Ureter (tissue), 1 donor: ENCODE results near the gene MVD. TPM values are rescaled to one million over a fixed set of nuclear protein-coding genes. Genes with fewer than 3 reads are reported as not detected.
"Not testable (repeated sequence)": the region's sequence is repeated elsewhere in the genome, so short reads cannot be mapped to it uniquely, and the experiment has no call there.

Experiments
- DNase-seq: peaks from one replicate; pipeline ENCODE4 v3.0.0-alpha.2; 2020; ENCODE audit warnings: low spot score
- total RNA-seq: library from RNA; stranded (reverse); gene quantifications from one replicate; pipeline ENCODE4 v1.2.4, GENCODE V29; 2023
- donor health status: DM: yes; HTN: yes; CAD: no.

MVD gene
- total RNA-seq, 1 donor from 2014 or later = 43.9 TPM

DNA sequence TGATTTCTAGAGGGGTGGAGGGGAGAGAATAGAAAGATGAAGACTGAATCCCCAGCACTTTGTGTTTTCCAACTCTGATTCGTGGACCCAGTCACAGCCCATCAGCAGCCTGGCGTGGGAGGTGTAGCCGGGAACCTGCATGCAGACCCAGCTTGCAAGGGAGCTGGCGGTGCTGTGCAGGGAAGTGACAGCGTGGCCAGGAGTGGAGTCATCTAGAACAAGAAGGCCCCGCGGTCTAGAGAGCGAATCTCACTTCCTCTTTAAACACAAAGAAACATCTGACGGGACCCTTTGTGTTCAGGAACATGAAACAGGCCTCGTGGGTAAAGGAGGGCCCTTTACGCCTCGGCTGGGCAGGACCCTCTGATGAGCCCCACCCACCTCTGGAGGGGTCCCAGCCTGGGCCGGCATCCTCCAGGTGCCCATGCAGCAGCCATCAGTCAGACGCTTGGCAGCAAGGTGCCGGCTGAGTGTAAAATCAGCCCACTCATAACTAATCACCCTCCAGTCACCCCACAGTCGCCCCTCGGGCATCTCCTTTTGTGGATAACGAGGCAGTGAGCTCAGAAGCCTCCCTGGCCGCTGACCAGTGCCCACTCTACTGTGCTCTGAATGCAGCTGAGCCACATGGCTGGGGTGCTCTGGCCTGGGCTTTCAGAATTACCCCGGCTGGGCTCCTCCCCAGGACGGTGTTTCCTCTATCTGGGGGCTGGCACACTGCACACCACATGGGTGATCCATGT, 19.0 kb upstream of the MVD start:
- no peak for DNase-seq

DNA sequence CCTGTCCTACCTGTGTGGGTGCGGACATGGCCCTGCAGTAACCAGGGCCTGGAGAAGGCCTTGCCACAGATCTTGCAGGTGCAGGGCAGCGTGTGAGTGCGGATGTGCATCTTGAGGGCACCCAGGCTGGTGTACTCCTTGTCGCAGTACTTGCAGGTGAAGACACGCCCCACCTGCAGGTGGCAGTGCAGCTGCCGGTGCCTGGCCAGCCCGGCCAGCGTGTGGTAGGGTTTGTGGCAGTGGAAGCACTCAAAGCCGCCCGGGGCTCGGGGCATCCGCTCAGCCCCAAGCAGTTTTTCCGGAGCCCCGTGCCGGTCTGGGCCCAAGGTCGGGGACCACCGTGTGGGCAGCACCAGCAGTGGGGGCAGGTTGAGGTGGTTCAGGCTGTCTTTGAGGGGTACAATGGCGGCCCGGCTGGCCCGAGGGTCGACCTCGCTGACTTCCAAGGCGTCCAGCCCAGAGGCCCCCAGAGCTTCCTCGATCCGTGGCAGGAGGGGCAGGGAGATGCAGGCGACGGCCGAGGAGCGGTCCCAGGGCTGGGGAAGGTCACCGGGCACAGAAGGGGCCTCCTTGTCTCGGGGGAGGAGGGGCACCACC, 18.3 kb upstream of the MVD start:
- no peak for DNase-seq

DNA sequence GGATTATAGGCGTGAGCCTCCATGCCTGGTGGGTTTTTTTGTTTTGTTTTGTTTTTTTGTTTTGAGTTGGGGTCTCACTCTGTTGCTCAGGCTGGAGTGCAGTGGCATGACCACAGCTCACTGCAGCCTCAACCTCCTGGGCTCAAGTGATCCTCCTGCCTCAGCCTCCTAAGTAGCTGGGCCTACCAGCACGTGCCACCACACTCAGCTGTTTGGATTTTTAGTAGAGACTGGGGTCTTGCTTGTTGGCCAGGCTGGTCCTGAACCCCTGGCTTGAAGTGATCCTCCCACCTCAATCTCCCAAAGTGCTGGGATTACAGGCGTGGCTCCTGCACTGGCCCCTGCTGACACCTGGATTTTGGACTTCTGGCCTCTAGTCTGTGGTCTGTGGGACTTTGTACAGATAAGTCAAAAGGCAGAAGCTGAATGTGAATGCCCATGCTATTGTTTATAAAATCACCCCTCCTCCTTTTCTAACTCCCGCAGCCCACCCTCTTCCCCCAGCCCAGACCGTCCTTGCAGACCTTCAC, 17.7 kb upstream of the MVD start:
- DNase-seq = no peak

DNA sequence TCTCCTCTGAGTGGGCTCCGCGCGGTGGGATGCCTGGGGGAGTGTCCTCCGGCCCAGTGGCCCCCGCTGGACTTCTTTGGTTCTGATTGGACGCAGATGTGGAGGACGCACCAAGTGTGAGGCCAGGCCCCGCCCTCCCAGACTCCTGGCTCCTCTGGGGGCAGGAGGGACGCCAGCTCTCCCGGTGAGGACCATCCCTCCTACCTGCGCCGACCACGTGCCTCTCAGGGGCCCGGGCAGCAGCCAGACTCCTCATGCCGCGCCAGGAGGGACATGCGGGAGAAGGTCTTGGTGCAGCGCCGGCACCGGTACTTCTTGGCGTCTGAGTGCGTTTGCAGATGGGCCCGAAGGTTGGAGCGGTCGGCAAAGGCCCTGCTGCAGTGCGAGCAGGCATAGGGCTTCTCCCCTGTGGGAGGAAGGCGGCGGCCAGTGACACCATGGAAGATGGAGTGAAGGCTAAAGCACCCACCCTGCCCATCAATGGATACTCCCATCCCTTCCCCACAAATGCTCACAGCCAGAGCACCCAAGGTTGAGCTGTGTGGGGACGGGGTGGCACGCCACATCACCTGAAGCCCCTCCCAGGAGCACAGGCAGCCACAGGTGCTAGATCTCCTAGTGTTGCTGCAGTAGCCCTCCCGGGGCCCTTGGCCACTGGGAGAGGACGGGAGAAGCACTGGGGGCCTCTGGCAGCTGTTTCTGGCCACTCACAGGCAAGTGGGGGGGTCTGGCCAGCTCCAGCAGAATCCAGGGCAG, 15.5 kb upstream of the MVD start:
- DNase-seq = no peak

DNA sequence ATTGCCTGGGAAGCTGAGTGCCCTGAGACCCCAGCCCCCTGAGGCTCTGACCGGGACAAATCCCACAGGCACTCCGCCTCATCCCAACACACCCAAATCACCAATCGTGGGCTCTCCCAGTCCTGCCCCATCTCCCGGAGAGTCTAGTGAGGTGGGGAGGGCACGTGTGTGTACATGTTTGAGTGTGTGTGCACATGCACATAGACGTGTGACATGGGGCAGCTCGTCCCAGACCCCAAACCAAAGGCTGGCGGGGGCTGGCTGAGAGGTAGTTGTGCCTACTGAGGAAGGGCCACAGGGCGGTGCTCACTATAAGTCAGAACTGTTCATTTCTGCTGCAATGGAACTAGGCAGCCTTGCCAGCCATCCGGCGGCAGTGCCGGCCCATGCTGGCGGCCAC, 14.8 kb upstream of the MVD start:
- DNase-seq = no peak

DNA sequence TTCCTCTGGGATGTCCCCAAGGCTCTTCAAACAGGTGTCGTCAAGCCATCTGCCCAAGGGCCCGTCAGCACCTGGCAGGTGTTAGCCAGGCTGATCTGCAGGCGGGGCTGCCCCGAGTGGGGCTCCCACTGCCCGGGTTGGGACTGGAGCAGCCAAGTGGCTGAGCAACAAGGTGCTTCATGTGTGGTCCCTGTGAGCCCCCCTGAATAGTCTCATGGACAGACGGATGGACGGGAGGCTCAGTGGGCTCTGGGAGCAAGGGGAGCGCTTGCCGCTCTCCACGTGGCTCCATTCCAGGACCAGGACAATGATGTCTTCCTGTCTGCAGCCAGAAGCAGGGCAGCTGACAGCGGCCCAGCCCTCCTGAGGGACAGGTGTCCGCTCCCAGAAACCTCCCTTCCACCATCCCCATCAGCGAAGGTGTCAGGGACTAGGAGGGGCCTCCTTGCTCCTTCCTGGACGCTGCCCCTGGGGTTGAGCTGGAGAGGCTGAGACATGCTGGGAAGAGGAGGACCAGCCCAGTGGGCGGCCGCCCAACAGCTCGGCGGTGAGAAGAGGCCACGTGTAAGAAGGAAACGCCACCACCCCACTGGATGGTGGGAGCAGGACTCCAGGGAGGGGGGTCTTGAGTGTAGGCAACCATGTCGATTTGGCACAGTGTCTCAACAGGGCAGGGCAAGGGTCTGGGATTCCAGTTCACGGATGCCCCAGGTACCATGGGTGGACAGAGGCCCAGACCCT, 13.8 kb upstream of the MVD start:
- DNase-seq = no peak

DNA sequence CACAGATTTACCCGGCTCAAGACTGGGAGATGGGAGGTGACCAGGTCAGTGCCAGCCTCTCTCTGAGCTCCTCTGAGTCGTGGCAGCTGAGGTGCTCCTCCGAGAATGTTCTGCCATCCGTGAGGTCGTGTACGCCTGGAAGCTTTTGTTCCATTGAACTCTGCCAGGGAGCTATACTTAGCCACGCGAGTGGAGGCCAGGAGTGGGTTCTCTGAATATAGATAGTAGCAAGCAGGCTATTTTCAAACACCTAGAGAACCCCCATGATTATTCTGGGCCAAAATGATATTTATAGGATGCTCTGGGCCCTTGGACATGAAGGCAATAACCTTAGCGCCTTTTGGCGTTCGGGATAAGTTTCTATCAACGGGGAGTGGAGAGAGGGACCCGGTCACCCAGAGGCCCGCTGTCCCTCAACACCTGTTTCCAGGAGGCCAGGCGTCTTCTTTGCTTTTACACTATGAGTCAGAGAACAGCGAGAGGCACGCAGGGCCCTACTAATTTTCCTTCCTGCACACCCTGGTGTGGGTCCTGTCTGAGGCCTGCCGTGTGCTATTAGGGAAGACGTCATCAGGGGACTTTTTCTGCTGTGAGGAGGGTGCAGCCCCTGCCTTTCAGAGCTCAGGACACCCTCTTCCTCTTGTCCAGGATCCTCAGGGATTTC, 11.0 kb upstream of the MVD start:
- no peak for DNase-seq

DNA sequence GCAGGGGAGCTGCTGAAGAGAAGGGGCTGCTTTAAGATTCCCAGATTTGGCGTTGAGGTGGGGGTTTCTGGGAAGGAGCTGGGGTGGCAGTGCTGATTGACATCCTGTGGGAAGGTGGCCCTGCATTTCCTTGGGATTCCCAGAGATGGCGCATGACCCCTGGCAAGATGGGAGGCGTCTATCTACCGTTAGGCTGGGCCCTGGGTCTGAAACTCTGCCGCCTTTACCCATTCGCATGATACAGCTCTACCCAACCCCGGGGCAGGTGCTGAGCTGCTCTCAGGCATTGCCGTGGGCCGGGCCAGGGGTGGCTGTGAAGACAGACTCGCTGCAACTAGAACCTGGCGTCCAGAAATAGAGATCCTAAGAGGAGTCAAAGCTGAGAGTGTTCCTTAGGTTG, 9.9 kb upstream of the MVD start:
- no peak for DNase-seq

DNA sequence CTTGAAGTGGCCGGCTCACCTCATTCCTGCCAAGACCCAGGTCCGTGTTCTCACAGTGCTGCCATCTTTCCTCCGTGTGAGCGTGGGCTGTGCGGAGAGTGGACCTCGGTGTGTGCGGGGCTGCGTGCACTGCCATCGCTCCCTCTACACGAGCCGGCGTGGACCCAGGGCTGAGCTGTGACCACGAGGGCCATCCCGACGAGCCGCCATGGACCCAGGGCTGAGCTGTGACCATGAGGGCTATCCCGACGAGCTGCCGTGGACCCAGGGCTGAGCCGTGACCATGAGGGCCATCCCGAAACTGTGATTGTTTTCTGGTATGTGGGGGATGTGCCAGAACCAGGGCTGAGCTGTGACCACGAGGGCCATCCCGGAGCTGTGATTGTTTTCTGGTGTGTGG, 8.9 kb upstream of the MVD start:
- DNase-seq = no peak

DNA sequence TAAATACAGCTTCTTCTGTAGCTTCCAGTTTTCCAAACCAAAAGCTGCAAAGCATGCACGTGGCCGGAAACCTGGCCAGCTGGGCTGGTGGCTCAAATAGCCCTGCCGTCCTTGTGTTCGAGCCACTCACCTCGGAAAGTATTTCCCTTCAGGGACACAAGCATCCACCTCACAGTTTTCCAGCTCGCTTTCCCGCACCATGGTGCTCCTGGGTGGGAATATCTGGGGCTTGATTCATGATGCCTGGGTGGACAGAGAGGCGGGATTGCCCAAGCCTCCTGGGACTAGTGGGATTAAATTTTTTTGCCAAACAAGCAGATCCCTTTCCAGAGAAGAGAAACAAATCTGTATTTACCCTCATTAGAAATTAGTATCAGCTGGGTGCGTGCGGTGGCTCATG, 7.1 kb upstream of the MVD start:
- no peak for DNase-seq

DNA sequence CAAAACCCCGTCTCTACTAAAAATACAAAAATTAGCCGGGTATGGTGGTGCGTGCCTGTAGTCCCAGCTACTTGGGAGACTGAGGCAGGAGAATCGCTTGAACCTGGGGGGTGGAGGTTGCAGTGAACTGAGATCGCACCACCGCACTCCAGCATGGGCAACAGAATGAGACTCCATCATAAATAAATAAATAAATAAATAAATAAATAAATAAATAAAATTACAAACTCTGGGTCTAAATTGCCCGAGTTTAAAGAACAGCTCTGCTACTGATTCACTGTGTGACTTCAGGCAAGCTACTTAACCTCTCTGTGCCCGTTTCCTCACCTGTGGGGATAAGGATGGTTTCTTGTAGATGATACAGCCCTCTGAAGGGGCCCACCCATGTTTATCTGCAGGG, 6.6 kb upstream of the MVD start:
- not testable (repeated sequence) for DNase-seq

DNA sequence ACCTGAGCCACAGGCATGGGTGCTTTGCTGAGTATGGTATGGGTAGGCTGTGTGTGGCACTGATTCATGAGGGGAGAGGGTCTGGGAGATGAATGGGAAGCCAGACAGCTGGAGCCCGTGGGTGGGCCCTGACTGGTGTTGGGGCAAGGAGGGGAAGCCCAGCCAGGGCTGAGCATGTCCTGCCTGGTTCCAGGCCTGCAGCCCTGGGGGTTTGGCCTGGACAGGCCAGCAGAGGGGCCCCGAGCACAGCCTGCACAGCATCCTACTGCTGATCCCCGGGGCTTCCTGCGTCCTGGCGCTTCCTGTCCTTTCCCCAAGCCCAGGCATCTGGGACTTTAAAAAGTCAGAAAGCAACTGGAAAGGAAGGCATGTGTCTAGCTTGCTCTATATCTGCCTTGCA, 4.6 kb upstream of the MVD start:
- no peak for DNase-seq

DNA sequence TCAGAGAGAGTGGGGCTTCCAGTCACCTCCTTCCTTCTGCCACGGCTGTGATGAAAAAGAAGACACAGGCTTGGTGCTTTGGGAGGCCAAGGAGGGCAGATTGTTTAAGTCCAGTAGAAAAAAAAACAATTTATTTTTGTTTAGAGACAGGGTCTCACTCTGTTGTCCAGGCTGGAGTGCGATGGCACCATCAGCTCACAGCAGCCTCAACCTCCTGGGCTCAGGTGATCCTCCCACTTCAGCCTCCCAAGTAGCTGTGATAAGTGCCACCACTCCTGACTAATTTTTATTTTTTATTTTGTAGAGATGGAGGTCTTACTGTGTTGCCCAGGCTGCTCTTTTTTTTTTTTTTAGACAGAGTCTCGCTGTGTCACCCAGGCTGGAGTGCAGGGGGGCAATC, 2.7 kb upstream of the MVD start:
- no peak for DNase-seq

DNA sequence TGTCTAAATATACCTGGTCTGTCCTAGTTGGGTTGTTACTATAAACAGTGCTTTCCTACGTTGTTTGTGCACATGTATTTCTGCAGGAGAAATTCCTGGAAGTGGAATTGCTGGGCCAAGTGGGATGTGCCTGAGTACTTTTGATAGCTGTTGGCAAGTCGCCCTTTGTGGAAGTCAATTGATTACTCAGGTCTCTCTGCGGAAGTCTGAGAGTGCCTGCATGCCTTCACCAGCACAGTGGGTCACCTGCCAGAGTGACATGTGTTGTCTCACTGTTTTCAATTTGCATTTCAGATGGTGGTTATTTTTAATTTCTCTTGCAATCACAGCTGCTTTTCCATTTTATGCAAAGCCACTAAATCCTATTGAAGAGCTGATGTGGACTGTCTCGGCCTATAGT, 2.3 kb upstream of the MVD start:
- no peak for DNase-seq

DNA sequence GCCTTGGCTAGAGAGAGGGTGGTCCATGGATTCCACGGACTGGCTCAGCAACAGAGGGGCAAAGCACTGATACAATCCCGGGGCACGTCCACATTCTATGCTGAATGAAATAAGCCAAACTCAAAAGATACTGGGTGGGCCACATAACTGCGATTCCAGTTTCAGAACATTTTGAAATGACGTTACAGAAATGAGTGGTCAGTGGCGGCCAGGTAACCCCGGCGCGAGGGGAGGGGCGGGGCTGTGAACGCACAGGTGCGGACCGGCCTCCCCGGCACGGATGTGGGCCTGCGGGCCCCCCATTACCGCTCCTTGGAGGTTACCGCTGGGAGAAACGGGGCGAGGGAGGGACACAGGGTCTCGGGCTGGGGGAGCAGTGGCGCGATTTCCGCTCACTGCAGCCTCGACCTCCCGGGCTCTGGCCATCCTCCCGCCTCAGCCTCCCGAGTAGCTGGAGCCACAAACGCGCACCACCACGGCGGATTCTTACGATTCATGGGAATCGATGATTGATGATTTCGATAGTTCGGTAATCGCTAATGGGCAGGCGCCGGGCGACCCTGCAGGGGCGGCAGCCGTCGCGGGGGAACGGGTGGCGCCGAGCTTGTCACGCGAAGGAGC, 559 bp downstream of the MVD start:
- DNase-seq = no peak

DNA sequence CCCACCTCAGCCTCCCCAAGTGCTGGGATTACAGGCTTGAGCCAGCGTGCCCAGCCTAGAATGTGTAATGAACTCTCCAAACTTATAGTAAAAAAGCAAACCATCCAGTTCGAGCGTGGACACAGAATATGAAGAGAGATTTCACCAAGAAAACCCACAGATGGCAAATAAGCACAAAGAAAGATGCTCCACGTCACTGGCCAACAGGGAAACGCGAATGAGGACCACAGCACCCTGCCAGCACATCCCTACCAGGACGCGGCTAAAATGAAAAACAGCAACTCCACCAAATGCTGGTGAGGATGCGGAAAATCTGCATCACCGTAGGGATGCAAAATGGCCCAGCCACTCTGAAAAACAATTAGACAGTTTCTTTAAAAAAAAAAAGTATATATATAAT, 1.4 kb downstream of the MVD start:
- no peak for DNase-seq

DNA sequence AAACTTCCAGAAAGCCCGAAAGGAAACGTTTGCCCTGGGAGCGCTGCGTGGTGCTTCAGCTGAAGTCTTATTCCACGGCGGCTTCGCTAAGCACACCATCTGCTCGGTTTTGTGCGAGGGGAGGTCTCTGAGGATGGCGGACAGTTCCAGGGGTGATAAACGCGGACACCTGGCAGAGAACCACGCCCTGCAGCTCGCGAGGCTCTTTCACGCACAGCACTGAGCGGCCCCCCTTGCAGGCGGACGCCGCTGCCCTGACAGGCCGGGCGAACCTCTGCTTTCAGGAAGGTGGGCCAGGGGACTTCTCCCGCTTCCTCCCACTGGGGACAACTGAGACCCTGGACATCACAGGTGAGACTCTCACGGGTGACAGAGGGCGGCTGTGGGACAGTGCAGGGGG, 3.7 kb downstream of the MVD start:
- DNase-seq = no peak

DNA sequence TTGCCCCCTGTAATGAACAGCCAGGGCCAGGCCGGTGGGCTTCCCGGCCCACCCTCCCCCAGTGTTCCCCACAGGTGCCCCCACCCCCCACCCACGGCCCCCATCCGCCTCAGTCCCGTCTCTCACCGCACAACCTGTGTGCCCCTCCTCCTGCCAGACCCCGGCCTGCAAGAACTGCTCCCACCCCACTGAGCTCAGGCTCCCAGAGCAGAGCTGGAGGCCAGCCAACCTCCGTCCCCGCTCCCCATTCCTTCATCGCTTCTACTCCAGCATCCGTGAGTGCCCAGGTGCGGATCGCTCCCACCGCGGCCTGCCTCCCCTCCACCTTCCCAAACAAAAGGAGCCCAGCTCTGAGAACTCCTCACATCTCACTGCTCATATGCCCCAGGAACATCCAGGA, 4.2 kb downstream of the MVD start:
- no peak for DNase-seq

DNA sequence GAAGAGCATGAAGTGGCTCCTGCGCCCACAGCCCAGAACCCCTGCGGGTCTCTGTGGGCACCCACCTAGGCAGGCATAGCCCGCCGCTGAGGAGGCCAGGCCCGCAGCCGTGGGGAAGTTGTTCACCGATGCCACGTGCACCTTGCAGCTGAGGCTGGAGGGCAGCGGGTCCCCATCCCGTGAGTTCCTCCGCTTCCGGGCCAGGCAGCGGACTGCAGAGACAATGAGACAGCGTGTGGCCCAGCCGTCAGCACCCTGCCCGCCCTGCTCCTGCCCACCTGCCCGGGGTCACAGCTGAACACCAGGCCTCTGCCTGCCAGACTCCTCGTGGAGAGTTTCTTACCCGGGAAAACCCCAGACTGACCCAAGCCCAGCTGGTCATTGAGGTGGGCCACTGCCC, 5.5 kb downstream of the MVD start:
- DNase-seq = no peak

DNA sequence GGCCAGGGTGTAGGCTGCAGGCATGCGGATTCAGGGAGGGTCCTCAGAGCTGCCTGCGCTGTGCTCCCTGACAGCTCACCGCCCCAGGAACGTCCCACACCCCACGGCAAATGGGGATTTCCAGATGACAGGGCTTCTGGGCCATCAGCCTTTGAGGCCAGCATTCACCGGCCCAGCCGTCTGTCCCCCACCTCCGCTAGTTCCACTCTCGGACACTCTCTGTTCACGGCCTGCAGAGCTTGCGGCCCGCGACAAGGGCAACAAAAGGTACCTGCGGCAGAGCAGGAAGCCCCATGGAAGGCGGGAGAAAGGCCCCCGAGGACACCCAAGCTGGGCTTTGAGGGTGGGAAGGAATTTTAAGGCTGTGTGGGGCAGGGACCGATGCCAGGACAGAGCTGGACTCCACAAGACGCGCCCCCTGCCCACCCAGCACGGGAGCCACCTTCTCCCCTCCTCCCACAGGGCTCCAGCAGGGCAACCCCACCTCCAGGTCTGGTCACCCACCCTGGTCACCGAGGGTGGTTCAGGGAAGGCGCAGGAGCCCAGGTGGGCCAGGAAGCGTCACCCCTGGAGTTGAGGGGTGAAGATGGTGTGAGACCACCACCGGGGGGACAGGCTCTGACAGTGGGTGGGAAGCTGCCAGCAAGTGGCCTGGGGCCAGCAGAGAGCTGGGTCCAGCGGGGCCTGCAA, 6.5 kb downstream of the MVD start:
- no peak for DNase-seq
